Ovary (tissue), 9 donors: ENCODE measurements around the gene PRKCQ. TPM values are rescaled to one million over a fixed set of nuclear protein-coding genes. Genes with fewer than 3 reads are reported as not detected.

Experiments
- DNase-seq, 5 donors: peaks; one replicate each; pipeline ENCODE4 v3.0.0-alpha.2; 2019 to 2020
- H3K27ac ChIP-seq, 2 donors: fragments of 200-600 bp; one replicate each; pipeline versions ENCODE4 v1.5.1 to v1.8.0; 2019 to 2022
- H3K27me3 ChIP-seq: fragments of 200-600 bp; one replicate; pipeline ENCODE4 v1.8.0; 2022
- H3K36me3 ChIP-seq: fragments of 200-600 bp; sonication (generic); one replicate; pipeline ENCODE4 v1.5.1; 2019
- H3K4me1 ChIP-seq: one replicate; pipeline ENCODE4 v1.8.1; 2013; ENCODE audit warnings: mild to moderate bottlenecking, moderate library complexity; ENCODE audit not compliant: insufficient read depth
- H3K4me3 ChIP-seq: fragments of 200-600 bp; sonication (generic); one replicate; pipeline ENCODE4 v1.5.1; 2017
- H3K9me3 ChIP-seq, 2 donors: fragments of 200-600 bp in 1 of 2; sonication (generic) in 1 of 2; one replicate each; pipeline versions ENCODE4 v1.5.1 to v1.8.1; 2013 to 2019; ENCODE audit warnings: mild to moderate bottlenecking in 1 of 2, moderate library complexity in 1 of 2
- CTCF ChIP-seq, 3 donors: fragments of 450-650 bp in 2 of 3; fragments of 200-600 bp in 1 of 3; IDR thresholded peaks; one replicate each; pipeline versions ENCODE4 v1.5.1 to v1.8.0; 2016 to 2022; ENCODE audit warnings: antibody characterized with exemption in 3 of 3, mild to moderate bottlenecking in 1 of 3
- EP300 ChIP-seq: sonication (generic); formaldehyde crosslinking; IDR thresholded peaks from one replicate; pipeline ENCODE4 v1.6.1; 2017; ENCODE audit warnings: antibody characterized with exemption
- POLR2A ChIP-seq: fragments of 450-650 bp; IDR thresholded peaks from one replicate; pipeline ENCODE4 v1.6.1; 2017; ENCODE audit warnings: antibody characterized with exemption, mild to moderate bottlenecking, moderate library complexity
- WGBS, 3 donors: extraction: QIAGEN DNeasy Blood & Tissue Kit in 1 of 3; methylation state at CpG; one replicate each; pipeline versions ENCODE4 v1.1.5 to v1.1.7; 2013 to 2017; 5-methylcytosine and 5-hydroxymethylcytosine counted together
- intact Hi-C, 4 donors: fragments of 100-400 bp; cut with DNase I; formaldehyde crosslinking; loops; one replicate each; pipeline versions ENCODE4 v1.11.0 to v1.15.1; 2022 to 2023
- polyA plus RNA-seq, 2 donors: library from polyadenylated mRNA; stranded (reverse); fragments of 200-250 nt in 1 of 2; fragments of 350-450 nt in 1 of 2; fragmentation: Illumina TruSeq in 1 of 2; extraction: RNeasy Lipid Tissue Mini Kit (QIAGEN cat#74804) in 1 of 2; gene quantifications; one replicate each; pipeline ENCODE4 v1.2.3, GENCODE V29; 2013 to 2014
- total RNA-seq, 7 donors: library from RNA; depleted of rRNA in 2 of 7; stranded (reverse); fragments of >200 nt in 2 of 7; fragmentation: NEBNext Ultra II Directional in 3 of 7; extraction: Animal tissue kit (Norgen Biotek cat#: 25700) in 3 of 7; gene quantifications; one replicate each; pipeline versions ENCODE4 v1.1.0 to v1.2.4, GENCODE V29; 2016 to 2023
- donor health status: DM: no; HTN: no; CAD: no; lungs with moderate emphysema.
- donor health status: DM: no; HTN: no; CAD: no.
- donor health status: Bipolar disorder and iron deficiency.
- donor health status: DM: yes; HTN: yes; CAD: no.
- donor health status: DM: no; HTN: no; CAD: no.
- donor health status: DM: yes; HTN: yes; CAD: no.

The PRKCQ gene
- total and polyA plus RNA-seq, 9 donors, result 0.71 to 3.6 (median 1.1) TPM

GRCh38 chr10:6595499-6595898 is 15.4 kb upstream of the PRKCQ start:
- 74 to 84% (median 76%) methylated on average over 4 of the region's 4 CpGs for WGBS, 3 donors
- intact Hi-C loops, result no loop called here
- Histone ChIP-seq H3K9me3 (no peaks in the 10 kb centered on the region), H3K4me3 (no peak overlapping the region), H3K27me3 (no peaks in the 10 kb centered on the region), H3K27ac (no peak overlapping the region), H3K4me1 (no peaks in the 10 kb centered on the region), H3K36me3 (no peaks in the 10 kb centered on the region)
- no peak for DNase-seq
- no peak for TF ChIP-seq CTCF (IDR thresholded peaks at IDR 0.05)
- TF ChIP-seq POLR2A, result no peak
- TF ChIP-seq EP300, result no peak

GRCh38 chr10:6593241-6593671 is 13.2 kb upstream of the PRKCQ start:
- no peak overlapping the region for H3K4me3 ChIP-seq
- TF ChIP-seq CTCF (IDR thresholded peaks at IDR 0.05), result no peak
- TF ChIP-seq POLR2A, result no peak
- TF ChIP-seq EP300, result no peak
- no peak overlapping the region for H3K27ac ChIP-seq
- 88 to 90% (median 90%) methylated on average over 7 of the region's 7 CpGs for WGBS, 3 donors
- no peaks in the 10 kb centered on the region for H3K36me3 ChIP-seq
- intact Hi-C loops, result no loop called here
- no peaks in the 10 kb centered on the region for H3K9me3 ChIP-seq
- H3K27me3 ChIP-seq, result no peaks in the 10 kb centered on the region
- no peak for DNase-seq
- no peaks in the 10 kb centered on the region for H3K4me1 ChIP-seq

- Histone ChIP-seq H3K9me3 (no peaks in the 10 kb centered on the region), H3K27ac (no peak overlapping the region), H3K27me3 (no peaks in the 10 kb centered on the region), H3K36me3 (no peaks in the 10 kb centered on the region), H3K4me3 (no peak overlapping the region), H3K4me1 (no peaks in the 10 kb centered on the region)
- no peak for DNase-seq
- intact Hi-C loops, result no loop called here
- TF ChIP-seq CTCF (IDR thresholded peaks at IDR 0.05) (no peak), POLR2A (no peak), EP300 (no peak)
These were observed 12.0 kb upstream of the PRKCQ start for GRCh38 chr10:6592080-6592479.

GRCh38 chr10:6591668-6592067 is 11.6 kb upstream of the PRKCQ start:
- H3K9me3 ChIP-seq, result no peaks in the 10 kb centered on the region
- no peak overlapping the region for H3K4me3 ChIP-seq
- H3K4me1 ChIP-seq, result no peaks in the 10 kb centered on the region
- H3K27ac ChIP-seq, result no peak overlapping the region
- H3K27me3 ChIP-seq, result no peaks in the 10 kb centered on the region
- 54 to 70% (median 69%) methylated on average over 2 of the region's 2 CpGs for WGBS, 3 donors
- no peaks in the 10 kb centered on the region for H3K36me3 ChIP-seq
- no peak for DNase-seq
- intact Hi-C loops, result no loop called here
- TF ChIP-seq POLR2A (no peak), CTCF (IDR thresholded peaks at IDR 0.05) (no peak), EP300 (no peak)

GRCh38 chr10:6590100-6590499 is 10.0 kb upstream of the PRKCQ start:
- TF ChIP-seq CTCF (IDR thresholded peaks at IDR 0.05) (no peak), POLR2A (no peak), EP300 (no peak)

More at GRCh38 chr10:6590100-6590499, 10.0 kb upstream of the PRKCQ start:
- Histone ChIP-seq H3K36me3 (no peaks in the 10 kb centered on the region), H3K4me1 (no peaks in the 10 kb centered on the region), H3K9me3 (no peaks in the 10 kb centered on the region), H3K4me3 (no peak overlapping the region), H3K27me3 (no peaks in the 10 kb centered on the region), H3K27ac (no peak overlapping the region)
- WGBS, 3 donors, result 95 to 98% (median 95%) methylated on average over 4 of the region's 4 CpGs
- intact Hi-C loops, result no loop called here
- DNase-seq, result no peak
